ENCODE data around the gene ATP2B3.

Gene ATP2B3

GRCh38 chrX:153517423-153517822, at the start of gene ATP2B3:
TSS of gene ATP2B3 (plus strand) at chrX:153517642. CDS start at chrX:153536248, 18,606 bp downstream.
- DNase-seq = no peak

DNA sequence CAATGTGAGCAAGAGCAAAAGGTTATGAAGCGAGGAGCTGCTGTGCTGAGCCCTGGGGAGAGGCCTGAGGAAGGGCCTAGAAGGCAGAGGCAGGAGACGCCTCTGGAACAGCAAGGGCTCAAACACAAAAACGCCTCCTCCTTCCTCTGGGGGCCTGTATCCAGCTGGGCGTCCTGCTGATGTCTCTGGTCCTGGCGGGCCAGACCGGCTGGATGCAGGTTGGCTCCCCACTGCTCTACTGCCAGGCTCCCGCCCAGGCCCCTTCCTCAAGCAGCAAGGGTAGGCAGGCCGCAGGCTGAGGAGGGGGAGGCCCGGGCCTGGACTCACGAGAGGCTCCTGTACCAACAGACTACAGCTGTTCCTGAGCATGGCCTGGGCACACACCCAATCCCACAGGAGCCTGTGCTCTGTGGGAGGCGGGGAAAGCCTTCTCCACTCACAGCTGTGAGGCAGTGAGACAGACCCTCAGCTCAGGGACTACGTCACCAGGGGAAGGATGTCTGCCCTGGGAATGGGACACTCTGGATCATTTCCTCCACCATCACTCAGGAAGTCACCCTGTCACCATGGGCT, 49.3 kb upstream of the ATP2B3 start:
- no peak for DNase-seq

- peak; percentile 13 for DNase-seq
Observed at GRCh38 chrX:153469811-153470410, 47.5 kb upstream of the ATP2B3 start.

DNA sequence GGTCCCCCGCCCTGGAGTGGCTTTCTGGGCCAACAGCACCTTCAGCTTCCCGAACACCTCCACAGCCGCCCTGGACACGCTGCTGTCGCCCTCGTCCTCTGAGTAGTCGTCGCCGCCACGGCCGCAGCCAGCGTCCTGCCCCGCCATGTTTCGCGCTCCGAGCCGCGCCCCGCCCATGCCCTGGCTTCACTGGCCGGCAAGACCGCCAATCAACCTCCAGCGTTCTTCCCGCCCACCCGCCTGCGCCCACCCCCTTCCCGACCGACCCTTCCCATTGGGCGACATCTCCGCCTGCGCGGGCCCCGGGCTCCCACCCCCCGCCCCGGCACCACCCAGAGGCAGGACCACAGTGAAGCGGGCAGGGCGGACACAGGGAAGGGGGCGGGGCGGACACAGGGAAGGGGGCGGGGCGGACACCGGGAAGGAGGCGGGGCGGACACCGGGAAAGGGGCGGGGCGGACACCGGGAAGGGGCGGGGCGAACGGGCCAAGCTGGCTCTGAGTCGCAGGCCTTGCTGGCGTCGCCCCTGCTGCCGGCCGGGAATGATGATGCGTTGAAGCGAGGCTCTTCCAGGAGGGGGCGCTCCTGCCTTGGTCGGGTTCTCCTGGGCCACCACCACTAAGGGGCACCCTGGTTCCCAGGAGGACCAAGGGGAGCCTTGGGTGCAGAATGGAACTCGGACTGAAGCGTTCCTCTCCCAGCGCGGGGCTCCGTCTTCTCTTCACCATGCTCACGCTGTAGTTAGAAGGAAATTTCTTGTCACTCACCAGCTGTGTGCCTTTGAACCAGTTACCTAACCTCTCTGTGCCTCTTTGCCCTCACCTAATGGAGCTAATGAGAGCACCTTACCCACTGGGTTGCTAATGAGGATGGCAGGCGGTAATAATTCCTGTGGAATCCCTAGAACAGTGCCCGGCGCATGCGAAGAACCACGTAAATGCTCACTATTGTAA, 46.8 kb upstream of the ATP2B3 start, which contains the start of gene HAUS7:
HAUS7 (minus strand) TSS at position 166 of the 953 bp plus-strand sequence; CDS start at position 147, 19 bp downstream.
- DNase-seq = peak; percentile 91

DNA sequence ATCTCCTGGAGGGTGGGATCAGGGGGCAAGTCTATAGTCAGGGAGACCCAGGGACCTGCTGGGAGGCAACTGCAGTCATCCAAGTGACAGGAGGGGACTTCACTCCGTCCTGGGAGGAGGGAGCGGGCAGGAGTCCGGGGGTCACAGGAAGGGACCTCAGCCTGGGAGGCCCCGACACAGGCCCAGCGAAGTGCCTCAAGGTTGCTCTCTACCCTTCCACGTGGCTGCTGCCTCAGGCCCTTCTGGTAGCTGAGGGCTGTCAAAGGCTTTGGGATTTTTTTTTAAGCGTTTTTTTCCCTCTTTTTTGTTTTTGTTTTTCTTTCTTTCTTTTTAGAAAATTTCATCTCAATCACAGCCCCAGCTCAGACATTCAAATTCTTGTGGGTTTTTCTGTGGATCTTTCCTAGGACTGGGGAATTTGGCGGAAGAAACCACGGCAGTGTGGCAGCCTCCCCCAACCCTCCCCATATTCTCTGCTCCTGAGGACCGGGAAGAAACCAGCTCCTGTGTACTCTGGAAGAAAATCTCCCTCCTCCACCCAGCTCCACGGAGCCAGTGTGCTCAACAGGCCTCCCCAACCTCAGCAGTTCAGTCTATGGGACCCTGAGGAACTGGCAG, 45.7 kb upstream of the ATP2B3 start:
- no peak for DNase-seq

GRCh38 chrX:153473126-153473525, 44.3 kb upstream of the ATP2B3 start:
- DNase-seq = no peak

DNA sequence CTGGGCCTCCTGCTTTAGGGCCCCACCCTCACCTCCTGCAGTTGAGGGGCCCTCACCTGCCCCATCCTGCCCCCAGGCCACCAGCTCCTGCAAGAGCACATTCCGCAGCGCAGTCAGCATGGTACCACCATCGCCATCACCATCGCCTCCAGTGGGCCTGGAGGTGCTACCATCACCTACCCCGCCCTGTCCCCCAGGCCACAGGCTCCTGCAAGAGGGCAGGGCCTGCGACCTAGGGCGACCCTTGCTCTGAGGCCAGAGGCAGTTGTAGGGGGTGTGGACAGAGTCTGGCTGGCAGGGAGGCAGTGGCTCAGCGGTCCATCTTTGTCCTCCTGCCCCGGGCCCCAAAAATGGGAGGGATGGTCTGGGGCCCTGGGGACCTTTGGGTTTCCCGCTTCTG, 43.2 kb upstream of the ATP2B3 start:
- no peak for DNase-seq

GRCh38 chrX:153474718-153475117, 42.7 kb upstream of the ATP2B3 start:
- peak; percentile 59 for DNase-seq

- no peak for DNase-seq
Observed at GRCh38 chrX:153475271-153475670, 42.2 kb upstream of the ATP2B3 start.

DNA sequence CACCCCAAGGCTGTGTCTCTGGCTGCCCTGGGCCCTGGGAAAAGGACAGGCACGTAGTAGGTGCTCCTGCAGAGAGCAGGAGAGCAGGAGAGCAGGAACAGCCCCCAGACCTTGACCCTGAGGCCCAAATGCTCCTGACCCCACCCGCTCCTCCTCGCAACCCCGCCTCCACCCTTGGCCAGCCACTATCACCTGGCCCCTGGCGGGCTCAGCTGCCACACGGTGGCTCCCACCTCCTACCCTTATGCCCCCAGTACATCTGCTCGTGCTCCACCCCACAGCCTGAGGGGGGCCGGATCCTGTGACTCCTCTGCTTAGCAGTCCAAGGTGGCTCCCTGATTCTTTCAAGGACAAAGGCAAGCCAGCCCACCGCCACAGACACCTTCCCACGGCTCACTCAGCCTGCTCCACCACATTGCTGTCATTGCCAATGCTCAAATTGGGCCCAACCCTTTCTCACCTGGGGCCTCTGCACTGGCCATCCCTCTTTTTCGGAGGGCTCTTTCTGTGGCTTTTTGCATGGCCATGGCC, 41.6 kb upstream of the ATP2B3 start:
- DNase-seq = no peak

DNA sequence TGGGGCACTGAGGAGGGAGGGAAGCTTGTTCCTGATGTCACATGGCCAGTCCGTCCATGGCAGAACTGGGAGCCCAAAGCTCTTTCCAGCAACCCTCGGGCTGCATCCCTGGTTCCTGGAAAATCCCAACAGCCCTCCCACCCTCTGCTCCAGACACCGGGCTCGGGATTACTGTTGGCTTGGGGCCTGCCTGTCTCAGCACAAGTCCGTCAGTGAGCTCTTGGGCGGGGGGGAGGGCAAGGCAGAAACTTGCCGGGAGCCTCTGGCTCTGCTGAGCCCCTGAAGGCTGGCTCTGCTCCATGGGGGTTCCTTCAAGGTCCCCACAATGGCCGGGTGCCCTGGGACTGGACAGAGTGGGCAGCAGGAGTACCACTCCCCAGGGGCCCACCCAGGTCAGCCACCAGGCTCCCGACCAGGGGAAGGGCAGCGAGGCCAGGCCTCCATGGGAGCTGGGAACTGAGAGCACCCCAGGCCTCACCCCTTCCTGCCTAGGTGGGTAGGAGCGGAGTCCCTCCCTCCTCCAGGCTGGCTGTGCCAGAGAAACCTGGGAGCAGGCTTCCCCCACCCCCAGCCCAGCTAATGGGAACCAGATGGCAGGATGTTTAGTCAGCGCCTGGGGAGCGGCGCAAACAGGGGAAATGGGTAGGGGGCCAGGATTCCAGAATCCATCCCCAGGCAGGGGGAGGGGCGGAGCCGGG, 40.6 kb upstream of the ATP2B3 start:
- DNase-seq = no peak

- DNase-seq = no peak
Observed at GRCh38 chrX:153477364-153477857, 40.0 kb upstream of the ATP2B3 start.

DNA sequence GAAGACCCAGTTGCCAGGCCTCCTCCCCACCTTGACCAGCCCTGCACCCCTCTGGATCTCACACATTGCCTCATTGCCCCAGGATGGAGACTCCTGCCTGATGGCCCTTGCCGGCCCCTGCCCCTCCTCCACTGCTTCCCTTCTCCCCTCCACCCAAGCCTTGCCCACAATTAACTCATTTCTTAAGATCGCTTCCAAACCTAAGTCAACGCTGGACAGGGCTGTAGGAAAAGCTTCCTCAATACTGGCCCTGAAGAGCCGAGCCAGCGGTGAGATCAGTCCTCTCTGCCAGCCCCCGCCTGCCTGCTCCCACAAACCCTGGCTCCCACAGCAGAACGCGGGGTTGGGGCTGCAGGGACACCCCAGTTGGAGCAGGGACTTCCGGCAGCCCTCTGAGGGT, 39.5 kb upstream of the ATP2B3 start:
- no peak for DNase-seq

- DNase-seq = no peak
Observed at GRCh38 chrX:153478746-153479145, 38.7 kb upstream of the ATP2B3 start.

- DNase-seq = no peak
Observed at GRCh38 chrX:153481043-153481442, 36.4 kb upstream of the ATP2B3 start.

DNA sequence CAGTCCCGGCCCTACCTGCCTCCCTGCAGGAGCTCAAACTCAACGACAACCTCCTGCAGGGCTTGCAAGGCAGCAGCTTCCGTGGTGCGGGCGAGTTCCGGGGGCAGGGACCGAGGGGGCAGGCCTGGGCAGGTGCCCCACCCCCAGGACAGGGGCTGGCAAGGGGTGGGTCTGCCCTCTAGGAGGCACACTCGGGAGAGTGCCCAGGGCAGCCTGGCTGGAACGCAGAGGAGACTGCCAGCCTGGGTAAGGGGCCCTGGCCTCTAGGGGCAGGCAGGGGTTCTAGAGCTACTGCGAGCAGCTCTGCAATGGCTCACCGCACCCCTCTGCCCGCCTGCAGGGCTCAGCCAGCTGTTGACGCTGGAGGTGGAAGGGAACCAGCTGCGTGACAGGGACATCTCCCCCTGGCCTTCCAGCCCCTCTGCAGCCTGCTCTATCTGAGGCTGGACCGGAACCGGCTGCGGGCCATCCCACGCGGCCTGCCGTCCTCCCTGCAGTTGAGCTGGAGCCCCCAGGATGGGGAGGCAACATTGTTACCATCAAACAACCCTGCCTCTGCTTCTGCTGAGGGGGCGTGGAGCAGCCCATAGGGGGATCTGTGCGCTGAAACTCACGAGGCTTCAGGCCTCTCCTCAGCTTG, 34.9 kb upstream of the ATP2B3 start:
- no peak for DNase-seq

DNA sequence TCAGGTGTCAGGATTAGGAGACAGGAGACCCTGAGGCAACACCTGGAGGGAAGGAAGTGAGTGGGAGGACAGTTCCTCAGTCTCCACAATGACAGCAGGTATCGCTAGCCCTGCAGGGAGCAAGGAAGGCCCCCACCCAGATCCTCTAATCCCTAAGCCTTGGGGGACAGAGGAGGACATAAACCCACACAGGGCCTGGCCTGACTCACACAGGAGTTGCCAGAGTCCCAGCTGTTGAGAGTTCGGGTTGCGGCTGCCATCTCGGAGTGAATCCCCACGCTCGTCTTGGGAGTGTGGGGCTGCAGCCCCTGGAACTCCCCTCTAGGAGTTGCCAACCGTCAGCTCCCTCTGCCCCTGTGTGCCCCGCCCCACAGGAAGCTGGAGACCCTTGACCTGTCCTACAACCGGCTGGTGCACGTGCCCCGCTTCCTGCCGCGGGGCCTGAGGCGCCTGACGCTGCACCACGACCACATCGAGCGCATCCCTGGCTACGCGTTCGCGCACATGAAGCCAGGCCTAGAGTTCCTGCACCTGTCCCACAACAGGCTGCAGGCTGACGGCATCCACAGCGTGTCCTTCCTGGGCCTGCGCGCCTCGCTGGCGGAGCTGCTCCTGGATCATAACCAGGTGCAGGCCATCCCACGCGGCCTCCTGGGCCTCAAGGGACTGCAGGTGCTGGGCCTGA, 31.9 kb upstream of the ATP2B3 start:
- no peak for DNase-seq

DNA sequence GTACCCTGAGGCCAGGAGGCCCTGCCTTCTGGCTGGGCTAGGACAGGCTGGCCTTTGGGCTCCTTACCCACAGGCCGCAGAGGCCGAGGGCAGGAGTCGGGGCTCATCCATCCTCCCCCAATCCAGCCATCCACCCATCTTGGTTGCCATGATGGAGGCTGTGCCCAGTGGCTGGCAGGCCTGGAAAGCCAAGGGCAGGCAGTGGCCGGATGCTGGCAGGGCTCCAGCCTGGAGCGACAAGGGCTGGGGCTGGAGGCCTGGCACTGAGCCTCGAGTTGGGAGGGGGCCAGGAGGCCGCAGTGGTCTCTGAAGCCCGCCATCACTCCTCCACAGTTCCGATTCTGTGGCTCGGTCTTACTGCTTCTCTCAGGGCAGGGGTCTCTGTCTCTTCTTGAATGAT, 31.3 kb upstream of the ATP2B3 start:
- DNase-seq = no peak

DNA sequence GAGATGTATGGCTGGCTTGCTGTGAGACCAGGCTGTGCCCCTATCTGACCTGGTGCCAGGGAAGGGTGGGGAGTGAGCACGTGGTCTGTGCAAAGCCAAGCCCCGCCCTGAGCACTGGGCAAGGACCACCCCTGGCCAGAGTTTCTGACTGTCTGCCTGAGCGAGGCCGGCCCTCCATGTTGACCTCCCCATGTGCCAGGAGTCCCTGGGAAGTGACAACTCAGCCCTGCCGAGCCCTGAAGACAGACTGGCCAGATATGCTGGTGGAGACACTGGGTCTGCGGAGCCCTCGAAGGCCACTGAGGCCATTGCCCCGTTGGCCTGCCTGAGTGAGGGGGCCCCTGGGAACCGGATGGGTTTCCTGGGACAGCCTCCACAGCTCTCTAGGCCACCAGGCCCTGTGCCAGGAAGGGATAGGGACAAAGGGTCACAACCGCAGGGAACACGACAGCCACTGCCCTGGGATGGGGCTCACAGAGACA, 29.8 kb upstream of the ATP2B3 start:
- DNase-seq = no peak

DNA sequence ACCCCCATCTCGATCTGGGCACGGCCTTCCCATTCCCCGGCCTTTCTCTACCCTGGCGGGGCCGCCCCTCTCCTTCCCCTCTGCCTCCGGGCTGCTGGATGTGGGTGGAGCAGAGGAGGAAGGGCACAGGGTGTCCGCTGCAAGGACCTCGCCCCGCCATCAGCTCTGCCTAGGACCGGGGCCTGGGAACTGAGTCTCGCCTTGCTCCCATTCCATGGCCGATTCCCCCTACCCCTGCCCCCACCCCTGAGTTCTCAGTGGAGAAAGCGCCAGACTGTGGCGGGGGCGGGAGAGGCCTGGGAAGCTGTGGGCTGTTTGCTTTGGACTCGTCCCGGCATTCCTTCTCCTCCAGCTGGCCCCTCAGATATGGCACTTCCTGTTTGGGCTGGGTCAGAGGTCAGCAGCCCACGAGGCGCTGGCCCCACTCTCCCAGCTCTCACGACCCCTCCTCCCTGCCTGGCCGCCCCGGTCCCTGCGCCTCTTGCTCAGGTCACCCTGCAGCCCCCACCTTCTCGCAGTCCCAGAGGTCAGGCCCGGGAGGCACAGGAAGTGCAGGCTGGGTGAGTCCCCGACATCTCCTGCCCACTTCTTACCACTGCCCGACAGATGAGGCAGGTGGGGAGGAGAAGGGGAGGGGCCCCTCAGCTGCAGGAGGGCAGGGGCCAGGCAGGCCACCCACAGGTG, 29.1 kb upstream of the ATP2B3 start:
- no peak for DNase-seq
